Breast epithelium (tissue), 4 donors: ENCODE data around the gene STING1. TPM values are rescaled to one million over a fixed set of nuclear protein-coding genes. Genes with fewer than 3 reads are reported as not detected.
A peak's percentile ranks its signal among the peaks of the same experiment; 100 is the strongest.

ENCODE experiments used
- DNase-seq, 2 donors: peaks; one replicate each; pipeline ENCODE4 v3.0.0-alpha.2; 2019; ENCODE audit warnings: low spot score in 2 of 2
- H3K27ac ChIP-seq, 2 donors: fragments of 200-600 bp; sonication (generic) in 1 of 2; one replicate each; pipeline ENCODE4 v1.5.1; 2016 to 2019; ENCODE audit warnings: mild to moderate bottlenecking in 1 of 2
- H3K27me3 ChIP-seq, 2 donors: fragments of 200-600 bp; sonication (generic) in 1 of 2; one replicate each; pipeline versions ENCODE4 v1.5.1 to v1.6.0; 2017 to 2019; ENCODE audit warnings: control low read depth in 1 of 2, mild to moderate bottlenecking in 1 of 2
- H3K36me3 ChIP-seq: fragments of 200-600 bp; one replicate; pipeline ENCODE4 v1.5.1; 2019
- H3K4me1 ChIP-seq, 2 donors: fragments of 200-600 bp; sonication (generic); one replicate each; pipeline ENCODE4 v1.5.1; 2016 to 2019; ENCODE audit warnings: control low read depth in 1 of 2
- H3K4me3 ChIP-seq, 3 donors: fragments of 200-600 bp; sonication (generic); 1 replicate in 2 of 3; 2 replicates in 1 of 3; pipeline ENCODE4 v1.5.1; 2016 to 2019; ENCODE audit warnings: mild to moderate bottlenecking in 3 of 3, moderate library complexity in 2 of 3
- H3K9me3 ChIP-seq, 2 donors: fragments of 200-600 bp; sonication (generic) in 1 of 2; one replicate each; pipeline ENCODE4 v1.5.1; 2016 to 2019; ENCODE audit warnings: control low read depth in 1 of 2
- CTCF ChIP-seq, 3 donors: fragments of 450-650 bp; IDR thresholded peaks; one replicate each; pipeline ENCODE4 v1.5.1; 2016 to 2017; ENCODE audit warnings: antibody characterized with exemption in 3 of 3, mild to moderate bottlenecking in 3 of 3, moderate library complexity in 3 of 3
- POLR2A ChIP-seq: fragments of 450-650 bp; IDR thresholded peaks from one replicate; pipeline ENCODE4 v1.6.1; 2016; ENCODE audit warnings: antibody characterized with exemption, mild to moderate bottlenecking, moderate library complexity
- POLR2AphosphoS5 ChIP-seq, 3 donors: sonication (generic); formaldehyde crosslinking; IDR thresholded peaks; one replicate each; pipeline ENCODE4 v1.6.1; 2017; ENCODE audit warnings: antibody characterized with exemption in 3 of 3
- intact Hi-C: fragments of 100-400 bp; cut with DNase I; formaldehyde crosslinking; loops from one replicate; pipeline ENCODE4 v1.15.1; 2023; ENCODE audit warnings: low total_unique reads
- total RNA-seq, 3 donors: library from RNA; depleted of rRNA; stranded (reverse); fragments of >200 nt; gene quantifications; one replicate each; pipeline ENCODE4 v1.1.0, GENCODE V29; 2016

Gene STING1
- total RNA-seq, 3 donors from 2014 or later: 22.0 to 47.9 (median 39.0) TPM

DNA sequence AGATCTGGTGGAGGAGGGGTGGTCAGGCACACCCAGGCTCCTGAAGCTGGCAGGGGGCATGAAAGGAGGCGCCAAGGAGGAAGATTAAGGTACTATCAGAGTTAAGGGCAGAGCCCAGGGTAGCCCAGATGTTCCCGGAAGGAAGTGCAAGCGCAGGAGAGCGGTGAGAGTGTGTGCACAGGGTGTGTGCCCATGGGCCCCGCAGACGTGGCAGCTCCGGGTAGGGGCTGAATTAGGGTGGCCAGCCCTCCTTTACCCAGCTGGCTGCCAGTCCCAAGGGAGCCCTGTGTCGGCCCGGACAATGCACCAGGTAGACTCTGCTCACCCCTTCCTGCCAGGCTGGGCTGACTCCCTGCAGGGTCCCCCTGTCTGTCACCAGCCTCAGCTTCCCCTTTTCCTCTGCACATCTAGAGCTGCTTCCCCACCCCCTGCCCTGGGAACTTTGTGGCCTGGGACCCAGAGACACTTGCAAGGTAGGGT is 11.7 kb downstream of the STING1 start, which contains the start of gene SMIM33:
SMIM33 (plus strand) TSS at position 184 of the 480 bp plus-strand sequence; CDS start at position 302, 118 bp downstream.
- TF ChIP-seq POLR2A (no peak), POLR2AphosphoS5 (IDR thresholded peaks at IDR 0.05) (no peak), CTCF (IDR thresholded peaks at IDR 0.05) (no peak)
- Histone ChIP-seq H3K4me3 (no peak within 1 kb of the TSS), H3K9me3 (no peaks in the 10 kb centered on the region), H3K27me3 (no peaks in the 10 kb centered on the region), H3K36me3 (no peaks in the 10 kb centered on the region), H3K4me1 (peaks cover 0 to 3% of the 10 kb centered on the region in 2 donors), H3K27ac (peak within 1 kb of the TSS in 1 of 2 donors; percentile 35)
- DNase-seq: no peak
- intact Hi-C loops: no loop called here

DNA sequence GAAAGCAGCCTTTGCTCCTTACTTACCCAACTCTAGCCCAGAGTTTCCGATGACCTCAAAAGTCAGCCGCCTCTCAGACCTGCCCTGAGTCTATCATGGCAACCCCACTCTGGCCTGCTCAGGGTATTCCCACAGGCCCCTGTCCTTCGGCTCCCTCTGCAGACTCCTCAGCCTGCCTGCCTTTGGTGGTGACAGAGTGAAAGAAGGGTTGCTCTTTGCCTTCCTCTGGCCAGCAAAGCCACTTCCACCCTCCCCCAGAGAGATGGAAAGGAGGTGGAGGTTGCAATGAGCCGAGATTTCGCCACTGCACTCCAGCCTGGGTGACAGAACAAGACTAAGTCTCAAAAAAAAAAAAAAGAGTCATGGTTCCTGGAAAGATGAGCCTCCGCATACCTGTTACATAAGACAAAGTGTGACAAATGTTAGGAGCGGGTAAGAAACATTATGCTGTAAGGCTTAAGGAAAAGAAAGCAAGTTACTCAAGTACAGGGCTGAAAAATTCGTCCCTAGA is 14.1 kb downstream of the STING1 start:
- no peaks in the 10 kb centered on the region for H3K9me3 ChIP-seq
- no peak for DNase-seq
- H3K27me3 ChIP-seq: no peaks in the 10 kb centered on the region
- H3K27ac ChIP-seq: no peak overlapping the region
- intact Hi-C loops: loop anchor here (2.0 kb wide), 1 partner anchor 62 kb away; no protein-coding TSS in a partner anchor
- no peaks in the 10 kb centered on the region for H3K36me3 ChIP-seq
- TF ChIP-seq CTCF (IDR thresholded peaks at IDR 0.05) (no peak), POLR2A (no peak), POLR2AphosphoS5 (IDR thresholded peaks at IDR 0.05) (no peak)
- no peaks in the 10 kb centered on the region for H3K4me1 ChIP-seq
- no peak overlapping the region for H3K4me3 ChIP-seq

GRCh38 chr5:139462586-139463276 is 19.8 kb downstream of the STING1 start, which contains the start of gene ECSCR:
Gene ECSCR (minus strand): TSS chr5:139462743. CDS start chr5:139462670, 73 bp downstream.
- Histone ChIP-seq H3K4me3 (peak within 1 kb of the TSS; percentile 26 to 51 (median 32)), H3K27me3 (no peaks in the 10 kb centered on the region), H3K4me1 (no peaks in the 10 kb centered on the region), H3K27ac (peak within 1 kb of the TSS; percentile 34 to 70), H3K36me3 (no peaks in the 10 kb centered on the region), H3K9me3 (no peaks in the 10 kb centered on the region)
- intact Hi-C loops: no loop called here
- no peak for TF ChIP-seq POLR2A
- TF ChIP-seq CTCF (IDR thresholded peaks at IDR 0.05): no peak
- TF ChIP-seq POLR2AphosphoS5 (IDR thresholded peaks at IDR 0.05): no peak
- no peak for DNase-seq

DNA sequence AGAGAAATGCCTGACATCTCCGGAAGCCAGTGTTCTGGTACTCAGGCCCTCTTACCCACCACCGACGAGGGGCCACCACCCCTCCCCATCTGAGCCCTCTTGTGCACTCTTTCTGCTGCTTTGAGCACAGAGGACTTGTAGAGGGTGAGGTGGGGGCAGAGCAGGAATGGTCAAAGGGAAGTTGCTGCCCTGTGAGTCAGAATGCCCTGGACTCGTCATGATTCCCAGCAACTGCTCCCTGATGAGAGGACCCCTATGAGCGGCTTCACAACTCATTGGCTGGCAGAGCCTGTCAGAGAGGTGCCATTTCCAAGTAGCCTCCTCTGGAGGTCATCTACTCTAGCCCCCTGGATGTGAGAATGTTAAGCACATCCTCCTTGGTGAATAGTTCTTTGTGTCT is 20.9 kb downstream of the STING1 start:
- peak overlapping the region; percentile 26 to 51 (median 32) for H3K4me3 ChIP-seq
- H3K4me1 ChIP-seq: no peaks in the 10 kb centered on the region
- H3K9me3 ChIP-seq: no peaks in the 10 kb centered on the region
- H3K27ac ChIP-seq: peak overlapping the region; percentile 34 to 70
- no peak for DNase-seq
- no peak for TF ChIP-seq POLR2A
- no peak for TF ChIP-seq CTCF (IDR thresholded peaks at IDR 0.05)
- TF ChIP-seq POLR2AphosphoS5 (IDR thresholded peaks at IDR 0.05): no peak
- intact Hi-C loops: no loop called here
- H3K36me3 ChIP-seq: no peaks in the 10 kb centered on the region
- H3K27me3 ChIP-seq: no peaks in the 10 kb centered on the region

GRCh38 chr5:139461176-139461575 is 21.4 kb downstream of the STING1 start:
- H3K27ac ChIP-seq: peak overlapping the region in 1 of 2 donors; percentile 70
- no peaks in the 10 kb centered on the region for H3K9me3 ChIP-seq
- H3K4me3 ChIP-seq: peak overlapping the region; percentile 26 to 51 (median 32)
- no peaks in the 10 kb centered on the region for H3K36me3 ChIP-seq
- intact Hi-C loops: no loop called here
- no peak for TF ChIP-seq CTCF (IDR thresholded peaks at IDR 0.05)
- no peak for TF ChIP-seq POLR2A
- no peak for TF ChIP-seq POLR2AphosphoS5 (IDR thresholded peaks at IDR 0.05)
- H3K4me1 ChIP-seq: no peaks in the 10 kb centered on the region
- H3K27me3 ChIP-seq: no peaks in the 10 kb centered on the region
- no peak for DNase-seq
